OCI-LY7 (cell line): ENCODE measurements around the gene C16orf54. TPM values are rescaled to one million over a fixed set of nuclear protein-coding genes. Genes with fewer than 3 reads are reported as not detected.
"Not testable (repeated sequence)": the region's sequence is repeated elsewhere in the genome, so short reads cannot be mapped to it uniquely, and the experiment has no call there.

Experiments used
- BruUV-seq: library from RNA; stranded (reverse); fragments of 400-500 nt; replicated peaks from 2 replicates; lab custom pipeline; 2021; lab: Mats Ljungman, UMichigan
- CTCF ChIA-PET: fragments of 300-600 bp; sonication (Branson Sonifier 250); formaldehyde crosslinking; loops from one replicate; lab custom pipeline; 2022; ENCODE audit warnings: antibody characterized with exemption; ENCODE audit not compliant: unreplicated experiment; lab: Charles Lee
- POLR2A ChIA-PET: fragments of 300-600 bp; sonication (Branson Sonifier 250); formaldehyde crosslinking; loops from one replicate; lab custom pipeline; 2022; ENCODE audit warnings: antibody characterized with exemption; lab: Charles Lee
- DNase-seq: peaks from one replicate; pipeline ENCODE4 v3.0.0-alpha.2; 2015; ENCODE audit warnings: low spot score
- H2AFZ ChIP-seq: fragments of 200-600 bp; sonication (generic), shearing (Covaris generic); 2 replicates; pipeline ENCODE4 v1.6.1; 2014; ENCODE audit warnings: mild to moderate bottlenecking, antibody characterized with exemption, low read length, moderate library complexity
- H3K27ac ChIP-seq: fragments of 200-600 bp; sonication (generic); 2 replicates; pipeline ENCODE4 v1.5.1; 2014; ENCODE audit warnings: mixed run types, low read depth, mild to moderate bottlenecking, moderate library complexity, low read length, inconsistent platforms; ENCODE audit not compliant: poor library complexity, severe bottlenecking
- H3K36me3 ChIP-seq: fragments of 200-600 bp; sonication (generic); 2 replicates; pipeline ENCODE4 v1.6.1; 2014; ENCODE audit warnings: mild to moderate bottlenecking, antibody characterized with exemption, low read length, moderate library complexity, mixed read lengths; ENCODE audit not compliant: insufficient read depth
- H3K4me1 ChIP-seq: fragments of 200-600 bp; sonication (generic); 2 replicates; pipeline ENCODE4 v1.5.1; 2014; ENCODE audit warnings: mild to moderate bottlenecking, low read length; ENCODE audit not compliant: insufficient read depth, poor library complexity, severe bottlenecking
- H3K4me2 ChIP-seq: fragments of 200-600 bp; sonication (generic); 2 replicates; pipeline ENCODE4 v1.6.1; 2014; ENCODE audit warnings: mild to moderate bottlenecking, low read length
- H3K4me3 ChIP-seq: fragments of 200-600 bp; sonication (generic); 2 replicates; pipeline ENCODE4 v1.5.1; 2014; ENCODE audit warnings: mild to moderate bottlenecking, low read depth, low read length; ENCODE audit not compliant: poor library complexity, severe bottlenecking
- H3K79me2 ChIP-seq: fragments of 200-600 bp; sonication (generic); 2 replicates; pipeline ENCODE4 v1.6.1; 2016; ENCODE audit warnings: low read depth, mild to moderate bottlenecking, low read length, moderate library complexity, mixed read lengths; ENCODE audit not compliant: insufficient read depth
- H3K9me2 ChIP-seq: fragments of 200-600 bp; sonication (generic); 2 replicates; pipeline ENCODE4 v1.6.1; 2016; ENCODE audit warnings: mild to moderate bottlenecking, low read length, mixed read lengths; ENCODE audit not compliant: insufficient read depth
- H3K9me3 ChIP-seq: fragments of 200-600 bp; sonication (generic); 2 replicates; pipeline ENCODE4 v1.6.1; 2014; ENCODE audit warnings: mild to moderate bottlenecking, mixed run types, low read length, mixed read lengths
- H4K20me1 ChIP-seq: fragments of 200-600 bp; sonication (generic); 2 replicates; pipeline ENCODE4 v1.6.1; 2014; ENCODE audit warnings: mild to moderate bottlenecking, antibody characterized with exemption, low read length, moderate library complexity, mixed read lengths; ENCODE audit not compliant: insufficient read depth
- CTCF ChIP-seq: fragments of 200-600 bp; sonication (generic); conservative IDR thresholded peaks from 2 replicates; pipeline ENCODE4 v1.5.1; 2014; ENCODE audit warnings: mild to moderate bottlenecking, antibody characterized with exemption, low read length, moderate library complexity, mixed read lengths
- EZH2phosphoT487 ChIP-seq: fragments of 200-600 bp; sonication (generic); IDR thresholded peaks from 2 replicates; pipeline ENCODE4 v1.6.1; 2018; ENCODE audit warnings: low read depth, borderline replicate concordance, mild to moderate bottlenecking, mixed run types, antibody characterized with exemption, low read length, moderate library complexity, mixed read lengths
- intact Hi-C: fragments of 100-400 bp; cut with micrococcal nuclease; formaldehyde crosslinking; loops from one replicate; pipeline ENCODE4 v1.10.0; 2022; ENCODE audit not compliant: unreplicated experiment
- total RNA-seq, 2 experiments: library from RNA; depleted of rRNA in 1 of 2; stranded (reverse); fragments of >200 nt in 1 of 2; shearing (Covaris generic) in 1 of 2; gene quantifications; 2 replicates each; pipeline ENCODE4 v1.2.3, GENCODE V29; 2014 to 2022

C16orf54 gene
- total RNA-seq, 2 experiments from 2014 or later: 0.32 TPM; not detected in 1

- no peaks in the 10 kb centered on the region for H3K36me3 ChIP-seq
- ChIA-PET CTCF (no interaction called here), POLR2A (no interaction called here)
- no peaks in the 10 kb centered on the region for H3K9me2 ChIP-seq
- H3K4me3 ChIP-seq: no peak overlapping the region
- peak; percentile 26; the same call in 1 of the 2 replicates for TF ChIP-seq CTCF
- no peak for TF ChIP-seq EZH2phosphoT487
- intact Hi-C loops: no loop called here
- no peaks in the 10 kb centered on the region for H3K9me3 ChIP-seq
- no peak overlapping the region for H2AFZ ChIP-seq
- DNase-seq: no peak
- H3K4me2 ChIP-seq: no peak overlapping the region
- H3K27ac ChIP-seq: no peak overlapping the region
- peaks cover 40% of the 10 kb centered on the region for H3K4me1 ChIP-seq
- H3K79me2 ChIP-seq: no peaks in the 10 kb centered on the region
- no TSS peak for BruUV-seq
- H4K20me1 ChIP-seq: no peaks in the 10 kb centered on the region
Measured at GRCh38 chr16:29736112-29736511, 9.7 kb downstream of the C16orf54 start.

- CTCF ChIA-PET: no interaction called here
- DNase-seq: no peak
- BruUV-seq: no TSS peak
- Histone ChIP-seq H3K4me1 (peaks cover 53% of the 10 kb centered on the region), H3K27ac (no peak overlapping the region), H2AFZ (no peak overlapping the region), H3K9me2 (no peaks in the 10 kb centered on the region), H3K36me3 (no peaks in the 10 kb centered on the region), H3K4me2 (no peak overlapping the region), H3K4me3 (no peak overlapping the region), H3K9me3 (no peaks in the 10 kb centered on the region), H4K20me1 (no peaks in the 10 kb centered on the region), H3K79me2 (no peaks in the 10 kb centered on the region)
- intact Hi-C loops: no loop called here
- TF ChIP-seq CTCF: no peak
- POLR2A ChIA-PET: interaction anchor here (0.7 kb wide), 1 partner anchor 73 kb away, joined by 3 read pairs; no protein-coding TSS in a partner anchor
Measured at GRCh38 chr16:29734786-29735185, 11.0 kb downstream of the C16orf54 start.

- Histone ChIP-seq H3K27ac (peak overlapping the region; percentile 73), H3K4me2 (peak overlapping the region; percentile 78), H3K4me3 (peak overlapping the region; percentile 51), H3K4me1 (peaks cover 35% of the 10 kb centered on the region), H2AFZ (peak overlapping the region; percentile 97; the same call in 1 of the 2 replicates)
- intact Hi-C loops, H4K20me1 ChIP-seq, H3K79me2 ChIP-seq, CTCF ChIA-PET, BruUV-seq, H3K36me3 ChIP-seq, H3K9me2 ChIP-seq, H3K9me3 ChIP-seq: not testable (repeated sequence)
- DNase-seq: peak; percentile 39
- POLR2A ChIA-PET: interaction anchor here (0.6 to 1.8 kb wide), 7 partner anchors 30 to 821 kb away, joined by 3 to 6 read pairs (median 3); partner anchors contain the start of gene KIF22
Measured at GRCh38 chr16:29731768-29732601, 13.8 kb downstream of the C16orf54 start.
